ENCODE data around the gene NUSAP1. TPM values are rescaled to one million over a fixed set of nuclear protein-coding genes. Genes with fewer than 3 reads are reported as not detected.
"Not testable (repeated sequence)": the region's sequence is repeated elsewhere in the genome, so short reads cannot be mapped to it uniquely, and the experiment has no call there.

The NUSAP1 gene, protein sequence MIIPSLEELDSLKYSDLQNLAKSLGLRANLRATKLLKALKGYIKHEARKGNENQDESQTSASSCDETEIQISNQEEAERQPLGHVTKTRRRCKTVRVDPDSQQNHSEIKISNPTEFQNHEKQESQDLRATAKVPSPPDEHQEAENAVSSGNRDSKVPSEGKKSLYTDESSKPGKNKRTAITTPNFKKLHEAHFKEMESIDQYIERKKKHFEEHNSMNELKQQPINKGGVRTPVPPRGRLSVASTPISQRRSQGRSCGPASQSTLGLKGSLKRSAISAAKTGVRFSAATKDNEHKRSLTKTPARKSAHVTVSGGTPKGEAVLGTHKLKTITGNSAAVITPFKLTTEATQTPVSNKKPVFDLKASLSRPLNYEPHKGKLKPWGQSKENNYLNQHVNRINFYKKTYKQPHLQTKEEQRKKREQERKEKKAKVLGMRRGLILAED
- total RNA-seq, result 20.7 TPM

DNA sequence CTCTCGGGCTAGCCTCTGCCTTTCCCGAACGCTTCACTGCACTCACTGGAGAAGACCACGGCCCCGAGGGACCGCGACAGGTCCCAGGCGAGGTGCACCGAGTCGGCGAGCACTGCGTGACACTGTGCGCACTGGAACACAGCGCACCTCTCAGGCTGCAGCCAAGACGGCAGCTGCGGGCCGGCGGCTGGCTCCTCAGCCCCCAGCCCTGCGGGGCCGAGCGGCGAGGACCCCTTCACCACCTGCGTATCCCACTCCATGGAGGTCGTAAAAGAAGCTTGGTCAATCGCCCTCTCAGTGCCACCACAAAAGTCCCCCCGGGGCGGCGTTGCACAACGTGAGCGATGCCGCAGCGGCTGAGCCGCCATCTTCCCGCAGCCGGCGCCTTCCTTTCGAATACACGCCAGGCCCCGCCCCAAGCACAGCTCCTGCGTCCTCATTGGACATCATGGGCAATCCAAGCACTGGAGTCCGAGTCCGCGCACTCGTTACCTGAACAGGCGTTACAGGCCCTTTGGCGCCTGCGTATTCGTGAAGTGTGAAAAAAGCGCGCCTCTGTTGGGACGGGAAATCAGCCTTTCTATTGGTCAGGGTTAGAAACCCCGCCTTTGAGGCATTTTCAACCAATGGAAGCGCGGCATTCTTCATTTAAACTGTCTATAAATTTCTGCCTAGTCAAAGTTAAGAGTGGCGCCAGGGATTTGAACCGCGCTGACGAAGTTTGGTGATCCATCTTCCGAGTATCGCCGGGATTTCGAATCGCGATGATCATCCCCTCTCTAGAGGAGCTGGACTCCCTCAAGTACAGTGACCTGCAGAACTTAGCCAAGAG is at the start of gene NUSAP1, which contains the start of gene OIP5:
Gene NUSAP1, plus strand, starts transcription at position 688 of the 832 bp plus-strand sequence. Its CDS starts 77 bp downstream, at position 765.
Gene OIP5, minus strand, starts transcription at position 398 of the 832 bp plus-strand sequence. Its CDS starts 30 bp downstream, at position 368.
- peak; percentile 96 for DNase-seq

DNA sequence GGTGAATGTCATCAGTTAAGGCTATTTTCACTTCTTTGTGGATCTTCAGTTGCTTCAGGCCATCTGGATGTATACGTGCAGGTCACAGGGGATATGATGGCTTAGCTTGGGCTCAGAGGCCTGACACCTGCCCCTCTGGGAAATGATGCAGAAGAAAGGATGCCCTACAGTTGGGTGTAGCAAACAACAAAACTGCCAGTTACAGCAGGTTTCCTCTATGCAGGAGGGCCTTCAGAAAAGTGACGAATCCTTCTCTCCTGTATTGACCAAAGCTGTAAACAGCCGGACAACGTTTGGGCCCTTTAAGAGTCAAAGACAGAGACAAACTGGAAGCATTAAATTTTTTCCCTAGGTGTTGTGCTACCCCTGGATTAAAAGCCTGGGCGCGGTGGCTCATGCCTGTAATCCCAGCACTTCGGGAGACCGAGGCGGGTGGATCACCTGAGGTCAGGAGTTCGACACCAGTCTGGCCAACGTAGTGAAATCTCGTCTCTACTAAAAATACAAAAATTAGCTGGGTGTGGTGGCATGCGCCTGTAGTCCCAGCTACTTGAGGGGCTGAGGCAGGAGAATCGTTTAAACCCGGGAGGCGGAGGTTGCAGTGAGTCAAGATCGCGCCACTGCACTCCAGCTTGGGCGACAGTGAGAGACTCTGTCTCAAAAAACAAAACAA is 49.6 kb upstream of the NUSAP1 start:
- DNase-seq, result not testable (repeated sequence)

DNA sequence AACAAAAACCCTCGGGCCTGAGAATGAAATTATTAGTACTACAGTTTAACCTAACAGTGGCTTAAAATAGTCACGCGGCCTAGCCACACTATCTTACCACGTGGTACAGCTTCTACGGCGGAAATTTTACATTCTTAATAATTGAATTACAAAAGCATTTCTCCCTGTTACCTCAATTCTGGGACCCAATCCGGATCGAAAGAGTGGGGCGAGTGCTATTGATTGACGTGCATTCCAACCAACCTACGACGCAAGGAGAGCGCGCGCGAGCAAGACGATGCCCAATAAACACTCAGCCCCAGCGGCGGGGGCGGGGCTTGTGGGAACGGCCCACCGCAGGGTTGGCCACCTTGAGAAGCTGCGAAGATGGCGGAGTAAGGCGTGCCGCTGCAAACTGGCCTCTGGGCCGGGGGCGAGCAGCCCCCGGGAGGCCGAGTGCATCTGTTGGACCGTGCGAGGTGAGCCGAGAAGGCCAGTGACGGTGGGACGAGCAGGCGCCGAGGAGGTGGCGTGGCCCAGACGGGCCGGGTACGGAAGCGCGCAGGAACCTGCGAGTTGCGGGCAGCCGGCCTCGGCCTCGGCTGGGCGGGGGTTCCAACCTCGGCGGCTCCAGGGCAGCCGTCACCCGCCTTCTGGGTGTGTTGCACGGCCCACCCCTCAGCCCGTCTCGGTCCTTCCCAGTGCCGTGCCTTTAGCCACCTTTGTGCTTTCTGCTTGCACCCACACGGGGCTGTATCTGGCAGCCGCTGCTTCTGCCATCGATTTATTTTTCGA is 48.8 kb upstream of the NUSAP1 start:
- peak; percentile 93 for DNase-seq

DNA sequence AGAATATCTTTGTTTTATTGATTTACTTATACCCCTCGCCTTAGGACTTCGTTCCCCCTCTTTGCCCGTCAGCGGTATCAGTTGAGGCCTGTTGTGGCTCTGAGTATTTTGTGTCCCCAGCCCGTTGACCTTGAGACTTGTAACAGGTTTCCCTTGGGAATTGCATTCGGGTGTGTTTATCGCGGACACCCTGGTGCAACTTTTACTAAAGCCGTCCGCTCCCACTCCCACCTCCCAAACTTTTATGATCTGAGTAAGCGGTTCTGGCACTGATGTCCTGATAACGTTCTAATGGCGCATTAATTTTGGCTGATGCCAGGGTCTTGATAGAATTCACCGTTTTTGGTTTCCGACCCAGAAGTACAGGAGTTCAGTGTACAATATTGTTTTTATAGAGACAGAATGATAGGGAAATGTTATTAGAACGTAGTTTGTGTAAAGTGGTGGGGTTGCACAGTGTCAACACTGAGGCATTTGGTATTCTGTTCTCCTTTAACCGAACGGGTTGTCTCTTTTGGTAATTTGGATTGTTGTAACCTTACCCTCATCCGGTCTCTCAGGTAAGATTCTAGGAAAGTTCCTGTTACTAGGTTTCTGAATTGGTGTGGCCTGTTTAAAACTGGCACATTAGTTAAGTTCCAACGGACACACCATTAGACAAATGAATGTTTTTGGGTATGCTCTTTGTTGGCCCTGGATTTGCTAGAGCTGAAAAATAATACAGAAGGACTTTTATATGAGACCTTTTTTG is 48.1 kb upstream of the NUSAP1 start:
- DNase-seq, result peak; percentile 34

DNA sequence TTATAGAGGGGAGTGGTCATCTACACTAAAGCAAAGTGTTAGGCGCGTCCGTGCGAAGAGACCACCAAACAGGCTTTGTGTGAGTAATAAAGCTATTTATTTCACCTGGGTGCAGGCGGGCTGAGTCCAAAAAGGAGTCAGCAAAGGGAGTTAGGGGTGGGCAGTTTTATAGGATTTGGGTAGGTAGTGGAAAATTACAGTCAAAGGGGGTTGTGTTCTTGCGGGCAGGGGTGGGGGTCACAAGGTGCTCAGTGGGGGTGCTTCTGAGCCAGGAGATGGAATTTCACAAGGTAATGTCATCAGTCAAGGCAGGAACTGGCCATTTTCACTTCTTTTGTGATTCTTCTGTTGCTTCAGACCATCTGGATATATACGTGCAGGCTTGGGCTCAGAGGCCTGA is 47.4 kb upstream of the NUSAP1 start:
- DNase-seq, result no peak

DNA sequence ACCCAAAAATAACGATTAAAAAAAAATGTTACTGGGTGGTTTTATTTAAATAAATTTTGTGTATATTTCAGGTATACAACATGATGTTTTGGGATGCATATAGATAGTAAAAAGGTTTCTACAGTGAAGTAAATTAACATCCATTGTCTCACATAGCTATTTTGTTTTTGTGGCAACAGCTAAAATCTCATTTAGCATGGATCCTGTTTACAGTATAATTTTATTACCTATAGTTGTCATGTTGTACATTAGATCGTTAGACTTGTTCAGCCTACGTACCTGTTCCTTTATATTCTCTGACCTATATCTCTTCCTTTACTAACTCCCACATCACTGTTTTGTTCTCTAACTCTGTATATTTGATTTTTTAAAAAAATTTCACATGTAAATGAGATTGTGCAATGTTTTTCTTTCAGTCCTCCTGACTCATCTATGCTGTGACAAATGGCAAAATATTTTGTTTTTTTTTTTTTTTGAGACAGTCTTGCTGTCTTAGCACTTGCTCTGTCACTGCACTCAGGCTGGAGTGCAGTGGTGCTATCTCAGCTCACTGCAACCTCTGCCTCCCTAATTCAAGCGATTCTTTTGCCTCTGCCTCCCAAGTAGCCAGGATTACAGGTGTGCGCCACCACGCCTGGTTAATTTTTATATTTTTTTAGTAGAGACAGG is 45.9 kb upstream of the NUSAP1 start:
- DNase-seq, result no peak

DNA sequence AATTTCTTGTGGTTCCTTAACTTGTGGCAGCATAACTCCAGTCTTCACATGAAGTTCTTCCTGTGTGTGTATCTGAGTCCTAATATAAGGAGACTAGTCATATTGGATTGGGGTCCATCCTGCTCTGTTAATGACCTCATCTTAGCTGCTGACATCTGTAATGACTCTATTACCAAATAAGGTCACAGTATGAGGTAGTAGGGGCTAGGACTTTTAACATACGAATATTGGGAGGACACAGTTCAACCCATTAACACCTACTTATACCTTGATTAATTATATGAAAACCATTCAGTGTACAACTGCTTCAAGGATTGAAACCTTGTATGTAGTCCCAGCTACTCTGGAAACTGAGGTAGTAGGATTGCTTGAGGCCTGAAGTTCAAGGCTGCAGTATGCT is 44.2 kb upstream of the NUSAP1 start:
- DNase-seq, result no peak

DNA sequence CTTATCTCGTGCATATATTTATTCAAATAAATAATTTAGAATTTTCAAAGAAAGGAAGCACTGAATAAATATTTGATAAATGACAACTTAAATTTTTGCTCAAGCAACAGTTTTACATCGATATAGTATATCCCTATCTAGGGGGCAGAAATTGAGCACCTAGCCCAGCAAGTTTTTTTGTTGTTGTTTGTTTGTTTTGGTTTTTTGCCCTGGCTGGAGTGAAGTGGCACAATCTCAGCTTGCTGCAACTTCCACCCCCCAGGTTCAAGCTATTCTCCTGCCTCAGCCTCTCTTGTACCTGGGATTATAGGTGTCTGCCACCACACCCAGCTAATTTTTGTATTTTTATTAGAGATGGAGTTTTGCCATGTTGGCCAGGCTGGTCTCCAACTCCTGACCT is 42.7 kb upstream of the NUSAP1 start:
- DNase-seq, result no peak

DNA sequence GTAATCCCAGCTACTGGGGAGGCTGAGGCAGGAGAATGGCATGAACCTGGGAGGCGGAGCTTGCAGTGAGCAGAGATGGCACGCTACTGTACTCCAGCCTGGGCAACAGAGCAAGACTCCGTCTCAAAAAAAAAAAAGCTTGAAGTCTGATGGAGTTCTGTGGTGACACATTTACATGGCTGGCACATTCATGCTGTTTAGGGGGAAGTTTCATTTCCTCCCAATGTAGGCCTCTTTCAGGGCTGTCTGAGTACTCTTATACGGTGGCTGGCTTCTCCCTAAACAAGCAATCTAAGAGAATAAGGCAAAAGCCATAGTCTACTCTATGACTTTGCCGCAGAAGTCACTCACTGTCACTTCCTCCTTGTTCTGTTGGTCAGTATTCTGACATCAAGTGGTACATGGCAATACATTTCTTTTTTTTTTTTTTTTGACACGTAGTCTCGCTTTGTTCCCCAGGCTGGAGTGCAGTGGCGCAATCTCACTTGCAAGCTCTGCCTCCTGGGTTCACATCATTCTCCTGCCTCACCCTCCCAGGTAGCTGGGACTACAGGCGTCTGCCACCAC is 41.5 kb upstream of the NUSAP1 start:
- DNase-seq, result no peak

DNA sequence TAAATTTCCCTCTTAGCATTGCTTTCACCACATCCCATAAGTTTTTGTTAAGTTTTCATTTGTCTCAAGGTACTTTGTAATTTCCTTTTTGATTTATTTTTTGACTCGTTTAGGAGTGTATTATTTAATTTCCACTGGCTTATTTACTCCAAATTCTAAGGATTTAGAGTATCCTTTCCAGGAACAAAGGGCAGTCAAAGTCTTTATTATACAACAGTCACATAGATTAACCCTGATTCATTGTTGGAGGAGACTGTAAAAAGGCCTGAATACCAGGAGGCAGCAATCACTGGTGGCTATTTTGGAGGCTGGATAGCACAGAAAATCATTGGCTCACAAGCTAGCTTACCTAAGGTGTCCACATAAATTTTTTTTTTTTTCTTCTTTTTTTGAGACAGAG is 40.2 kb upstream of the NUSAP1 start:
- DNase-seq, result no peak

DNA sequence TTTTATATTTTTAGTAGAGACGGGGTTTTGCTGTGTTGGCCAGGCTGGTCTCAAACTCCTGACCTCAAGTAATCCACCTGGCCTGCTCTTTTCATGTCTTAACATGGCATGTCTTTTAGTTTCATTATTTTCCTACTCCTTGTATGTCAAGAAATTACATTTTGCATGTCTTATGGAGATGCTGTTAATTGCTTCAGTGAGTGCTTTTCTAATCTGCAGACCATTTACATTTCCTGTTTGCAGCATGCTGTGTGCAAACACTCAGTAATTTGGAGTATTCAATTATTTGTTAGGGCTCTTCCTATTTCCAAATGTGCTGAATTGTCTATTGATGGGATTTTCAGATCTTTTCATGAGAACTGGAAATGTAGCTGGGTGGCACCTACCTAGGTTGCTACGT is 31.5 kb upstream of the NUSAP1 start:
- DNase-seq, result not testable (repeated sequence)

DNA sequence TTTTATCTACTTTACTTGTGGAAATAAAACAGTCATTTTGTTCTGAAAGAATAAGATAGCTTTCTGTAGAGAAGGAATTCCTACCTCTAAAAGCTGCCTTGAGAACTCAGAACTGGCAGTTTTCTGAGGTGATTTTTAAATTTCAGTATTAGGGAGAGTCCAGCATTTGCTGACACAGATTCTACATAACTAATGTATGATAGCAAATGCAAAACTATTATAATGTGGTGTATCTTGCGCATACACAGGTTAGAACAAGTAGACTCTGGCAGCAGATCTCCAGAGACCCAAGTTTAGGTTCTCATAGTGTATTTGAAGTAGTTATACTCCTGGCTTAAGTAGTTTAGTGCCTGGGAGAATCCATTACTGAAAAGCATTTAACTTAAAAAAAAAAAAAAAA is 31.1 kb upstream of the NUSAP1 start:
- no peak for DNase-seq

DNA sequence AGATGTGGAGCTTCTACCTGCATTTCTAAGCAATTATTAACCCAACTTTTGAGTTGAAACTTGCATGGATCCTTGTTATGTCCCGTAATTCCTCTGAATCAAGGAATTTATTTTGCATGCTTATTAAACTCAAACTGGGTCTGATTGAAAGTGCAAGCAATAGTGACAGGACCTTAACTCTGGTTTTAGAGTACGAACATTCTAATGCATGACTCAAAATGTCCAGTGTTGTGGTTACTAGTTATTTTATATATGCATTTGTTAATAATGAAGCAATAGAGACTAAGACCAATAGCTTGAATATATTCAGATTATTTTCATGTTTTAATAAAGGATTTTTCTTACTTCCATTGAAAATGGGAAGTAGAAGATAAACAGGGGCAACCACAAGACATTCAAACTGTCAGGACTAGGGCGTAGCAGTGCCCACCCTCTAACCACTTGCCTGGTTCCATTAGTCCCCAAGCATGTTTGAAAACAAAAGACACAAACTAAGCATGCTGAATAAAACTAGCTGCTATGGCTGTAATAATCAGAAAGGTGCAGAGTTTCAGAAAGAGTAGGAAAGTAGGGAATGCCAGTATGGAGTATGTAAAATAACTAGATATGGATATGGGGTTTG is 28.4 kb upstream of the NUSAP1 start:
- DNase-seq, result no peak

DNA sequence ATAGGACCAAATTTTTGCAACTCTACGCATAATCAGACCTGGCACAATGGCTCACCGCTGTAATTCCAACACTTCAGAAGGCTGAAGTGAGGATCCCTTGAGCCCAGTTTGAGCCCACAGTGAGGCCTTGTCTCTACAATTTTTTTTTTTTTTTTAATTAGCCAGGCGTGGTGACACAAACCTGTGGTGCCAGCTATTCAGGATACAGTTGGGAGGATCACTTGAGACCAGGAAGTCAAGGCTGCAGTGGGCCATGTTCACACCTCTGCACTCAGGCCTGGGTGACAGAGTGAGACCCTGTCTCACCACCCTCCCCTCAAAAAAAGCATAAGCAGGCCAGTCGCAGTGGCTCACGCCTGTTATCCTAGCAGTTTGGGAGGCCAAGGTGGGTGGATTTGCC is 25.0 kb upstream of the NUSAP1 start:
- no peak for DNase-seq

DNA sequence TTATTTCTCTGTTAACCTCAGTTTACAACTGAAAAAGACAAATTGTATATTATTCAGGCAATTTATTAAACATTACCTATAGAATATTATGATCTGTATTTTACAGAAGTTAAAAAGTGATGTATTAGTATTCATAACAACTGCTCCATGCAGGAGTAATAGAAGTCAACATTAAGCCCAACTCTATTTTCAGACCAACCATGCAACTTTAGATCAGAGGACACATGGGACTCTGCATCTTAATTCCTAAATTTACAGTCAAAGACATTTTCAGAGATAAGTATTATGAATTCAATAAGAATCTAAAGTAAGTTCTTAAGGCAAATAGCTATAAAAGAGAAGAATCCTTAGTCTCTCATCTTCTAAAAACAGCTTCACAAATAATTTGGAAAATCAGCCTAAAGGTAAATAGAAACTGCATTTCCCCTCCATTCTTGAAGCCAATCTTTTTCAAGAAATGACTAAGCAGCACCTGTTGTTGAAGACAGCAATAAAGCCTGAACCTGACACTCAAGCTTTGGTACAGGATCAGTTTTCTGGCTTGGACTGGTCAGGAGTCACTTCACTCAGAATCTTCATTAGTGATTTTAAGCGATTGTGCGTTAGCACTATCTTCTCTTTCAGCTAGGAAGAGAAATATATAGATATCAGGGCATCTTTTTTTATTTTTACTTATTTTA is 23.3 kb upstream of the NUSAP1 start:
- DNase-seq, result no peak

DNA sequence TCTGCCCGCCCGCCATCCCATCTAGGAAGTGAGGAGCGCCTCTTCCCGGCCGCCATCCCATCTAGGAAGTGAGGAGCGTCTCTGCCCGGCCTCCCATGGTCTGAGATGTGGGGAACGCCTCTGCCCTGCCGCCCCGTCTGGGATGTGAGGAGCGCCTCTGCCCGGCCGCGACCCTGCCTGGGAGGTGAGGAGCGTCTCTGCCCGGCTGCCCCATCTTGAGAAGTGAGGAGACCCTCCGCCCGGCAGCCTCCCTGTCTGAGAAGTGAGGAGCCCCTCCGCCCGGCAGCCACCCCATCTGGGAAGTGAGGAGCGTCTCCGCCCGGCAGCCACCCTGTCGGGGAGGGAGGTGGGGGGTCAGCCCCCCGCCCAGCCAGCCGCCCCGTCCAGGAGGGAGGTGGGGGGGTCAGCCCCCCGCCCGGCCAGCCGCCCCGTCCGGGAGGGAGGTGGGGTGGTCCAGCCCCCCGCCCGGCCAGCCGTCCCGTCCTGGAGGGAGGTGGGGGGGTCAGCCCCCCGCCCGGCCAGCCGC is 11.8 kb upstream of the NUSAP1 start:
- not testable (repeated sequence) for DNase-seq

DNA sequence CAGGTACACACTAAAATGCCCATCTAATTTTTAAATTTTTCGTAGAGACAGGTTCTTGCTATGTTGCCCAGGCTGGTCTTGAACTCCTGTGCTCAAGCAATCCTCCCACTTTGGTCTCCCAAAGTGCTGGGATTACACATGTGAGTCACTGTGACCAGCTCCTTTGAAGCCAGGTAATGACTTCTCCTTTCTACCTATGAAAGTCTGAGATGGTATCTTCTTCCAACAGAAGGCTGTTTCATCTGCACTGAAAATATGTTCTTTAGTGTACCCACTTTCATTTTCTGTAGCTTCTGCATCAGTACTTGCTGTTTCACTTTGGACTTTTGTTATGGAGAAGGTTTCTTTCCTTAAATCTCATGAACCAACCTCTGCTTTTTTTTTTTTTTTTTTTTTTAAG is 9.1 kb upstream of the NUSAP1 start:
- no peak for DNase-seq

DNA sequence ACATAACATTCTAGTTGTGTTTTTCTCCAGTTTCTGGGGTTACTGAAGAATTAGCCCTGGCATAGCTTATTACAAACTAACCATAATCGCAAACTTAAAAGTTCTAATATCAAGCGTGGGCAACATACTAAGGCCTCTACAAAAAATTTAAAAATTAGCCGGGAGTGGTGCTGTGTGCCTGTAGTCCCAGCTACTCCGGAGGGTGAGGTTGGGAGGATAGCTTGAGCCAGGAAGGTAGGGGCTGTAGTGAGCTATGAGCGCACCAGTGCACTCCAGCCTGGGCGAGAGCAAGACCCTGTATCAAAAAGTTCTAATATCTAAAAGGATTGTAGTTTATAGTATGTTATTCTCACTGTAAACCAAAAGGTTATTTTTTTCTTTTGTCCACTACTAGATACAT is 1.4 kb upstream of the NUSAP1 start:
- no peak for DNase-seq

DNA sequence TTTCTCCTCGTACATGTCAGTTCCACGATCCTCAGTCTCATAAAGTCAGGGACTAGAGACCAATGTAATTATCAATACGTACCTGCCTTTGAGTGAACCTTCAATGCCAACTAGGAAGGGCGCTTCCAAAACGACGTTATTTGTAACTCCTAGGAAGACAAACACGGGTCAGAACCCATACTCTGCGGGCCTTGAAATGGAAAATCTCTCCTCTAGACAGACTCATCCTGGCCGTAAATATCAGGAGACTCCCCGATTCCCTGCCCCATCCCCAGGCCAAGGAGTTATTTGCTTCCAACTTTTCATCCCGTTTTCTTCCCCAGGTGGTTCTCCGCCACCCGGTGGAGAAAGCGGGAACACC is 868 bp upstream of the NUSAP1 start:
- DNase-seq, result no peak

All from occipital lobe (tissue), 2 donors.